GM18499 (cell line): ENCODE results near the gene ROMO1.
"Not testable (repeated sequence)": the region's sequence is repeated elsewhere in the genome, so short reads cannot be mapped to it uniquely, and the experiment has no call there.

ENCODE experiments used
- ATAC-seq: cut with Tn5 transposase; IDR thresholded peaks from one replicate; pipeline ENCODE4 v1.9.1; 2021; ENCODE audit warnings: moderate number of reproducible peaks; ENCODE audit not compliant: insufficient read depth, unreplicated experiment

Gene ROMO1

GRCh38 chr20:35680452-35681183 lies 18.6 kb upstream of the ROMO1 start:
- no peak for ATAC-seq

GRCh38 chr20:35681960-35682359 lies 17.2 kb upstream of the ROMO1 start:
- ATAC-seq, result no peak

- not testable (repeated sequence) for ATAC-seq
These were observed 13.8 kb upstream of the ROMO1 start for GRCh38 chr20:35685368-35685767.

- not testable (repeated sequence) for ATAC-seq
These were observed 12.3 kb upstream of the ROMO1 start for GRCh38 chr20:35686872-35687271.

DNA sequence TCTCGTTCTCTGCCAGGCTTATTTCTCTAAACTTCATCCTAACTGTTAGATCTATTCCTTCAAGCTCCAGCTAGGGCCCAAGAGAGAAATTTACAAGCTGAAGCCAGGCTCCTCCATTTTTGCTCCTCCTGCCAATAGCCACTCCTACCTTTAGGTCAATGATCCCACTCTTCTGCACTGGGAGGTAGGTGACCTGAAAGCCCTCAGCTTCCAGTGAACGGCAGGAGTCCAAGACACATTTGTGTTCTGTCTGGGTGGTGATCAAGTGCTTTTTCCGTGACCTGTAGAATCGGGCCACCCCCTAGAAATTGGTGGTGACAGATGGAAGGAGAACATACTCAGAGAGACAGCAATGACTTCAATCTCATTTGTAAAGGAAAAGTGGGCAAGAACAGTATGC lies 8.9 kb upstream of the ROMO1 start:
- ATAC-seq, result no peak

- no peak for ATAC-seq
These were observed 3.9 kb upstream of the ROMO1 start for GRCh38 chr20:35695245-35695749.

DNA sequence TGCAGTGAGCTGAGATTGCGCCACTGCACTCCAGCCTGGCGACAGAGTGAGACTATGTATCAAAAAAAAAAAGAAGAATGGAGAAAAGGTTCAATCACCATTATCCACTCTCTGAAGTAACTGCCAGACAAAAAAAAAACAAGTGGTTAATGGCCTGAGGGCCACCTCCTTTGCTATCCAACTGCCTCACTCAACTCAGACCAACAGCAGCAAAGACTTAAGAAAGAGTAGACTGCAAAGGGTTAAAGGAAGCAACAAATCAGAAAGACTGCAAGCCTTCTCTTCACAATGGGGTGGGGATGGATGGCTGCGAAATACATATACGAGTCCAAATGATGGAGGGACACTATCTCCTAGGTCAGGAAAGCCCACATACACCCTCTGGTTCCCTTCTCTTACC lies 3.2 kb upstream of the ROMO1 start:
- no peak for ATAC-seq

DNA sequence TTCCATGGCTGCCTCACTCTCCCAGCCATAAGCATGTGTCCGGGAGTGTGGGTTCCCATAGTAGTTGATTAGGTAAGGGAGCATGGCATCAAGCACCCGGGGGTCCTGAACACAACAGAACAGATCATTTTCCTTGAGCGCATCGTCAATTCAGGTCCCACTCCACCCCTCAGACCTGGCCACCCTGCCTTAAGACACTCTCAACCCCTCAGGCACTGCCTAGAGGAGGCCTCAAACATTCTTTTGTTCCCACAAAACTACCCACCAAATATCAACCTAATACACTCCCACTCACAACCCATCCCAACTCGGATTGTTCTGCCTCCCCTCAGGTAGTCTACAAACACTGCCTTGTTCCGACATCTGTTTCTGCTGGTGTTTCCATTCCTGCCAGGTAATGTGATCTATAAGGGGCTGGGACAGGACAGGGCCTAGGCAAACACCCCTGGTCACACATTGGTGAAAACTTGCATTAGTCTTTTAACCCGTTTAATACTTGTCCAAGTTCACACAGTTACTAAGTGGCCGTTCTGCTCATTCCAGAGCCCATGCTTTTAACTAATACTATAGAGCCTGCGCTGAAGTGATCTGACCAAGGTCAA lies 1.4 kb upstream of the ROMO1 start:
- no peak for ATAC-seq

DNA sequence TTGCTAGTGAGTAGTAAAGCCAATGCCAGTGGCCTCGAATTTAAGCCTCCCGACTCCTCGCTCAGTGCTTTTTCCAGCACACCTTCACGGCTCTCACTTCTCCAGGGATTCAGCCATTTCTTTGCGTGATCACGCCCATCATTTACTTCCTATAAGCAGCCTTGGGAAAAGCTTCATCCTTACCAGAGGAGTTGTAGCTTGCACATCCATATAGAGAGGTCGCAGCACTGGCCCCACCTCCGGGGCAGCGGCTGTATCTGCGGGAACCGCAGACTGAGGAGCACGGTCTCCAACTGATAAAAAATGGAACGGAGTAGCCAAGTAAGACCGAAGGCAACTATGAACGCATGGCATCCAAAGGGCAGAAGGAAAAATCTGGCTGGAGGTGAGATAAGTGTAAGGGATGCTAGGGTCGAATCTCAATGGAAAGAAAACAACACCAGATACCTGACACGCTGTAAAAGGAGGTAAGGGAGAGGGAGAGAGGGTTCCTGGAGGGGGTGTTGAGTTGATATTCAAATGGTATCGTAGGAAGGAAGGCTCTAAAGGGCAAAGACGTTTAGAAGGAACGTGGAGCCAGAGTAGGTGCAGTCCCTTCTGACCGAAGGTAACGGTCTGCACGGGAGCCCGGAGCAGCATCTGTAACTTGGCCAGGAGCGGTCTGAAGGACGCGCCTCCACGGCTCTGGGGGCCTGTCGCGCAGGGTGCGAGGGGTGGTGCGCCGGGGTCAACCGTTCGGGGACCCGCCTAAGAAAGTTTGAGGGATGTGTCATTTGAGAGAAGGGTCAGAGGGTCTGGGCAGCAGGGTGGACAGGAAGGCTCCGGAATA lies 693 bp upstream of the ROMO1 start:
- no peak for ATAC-seq

DNA sequence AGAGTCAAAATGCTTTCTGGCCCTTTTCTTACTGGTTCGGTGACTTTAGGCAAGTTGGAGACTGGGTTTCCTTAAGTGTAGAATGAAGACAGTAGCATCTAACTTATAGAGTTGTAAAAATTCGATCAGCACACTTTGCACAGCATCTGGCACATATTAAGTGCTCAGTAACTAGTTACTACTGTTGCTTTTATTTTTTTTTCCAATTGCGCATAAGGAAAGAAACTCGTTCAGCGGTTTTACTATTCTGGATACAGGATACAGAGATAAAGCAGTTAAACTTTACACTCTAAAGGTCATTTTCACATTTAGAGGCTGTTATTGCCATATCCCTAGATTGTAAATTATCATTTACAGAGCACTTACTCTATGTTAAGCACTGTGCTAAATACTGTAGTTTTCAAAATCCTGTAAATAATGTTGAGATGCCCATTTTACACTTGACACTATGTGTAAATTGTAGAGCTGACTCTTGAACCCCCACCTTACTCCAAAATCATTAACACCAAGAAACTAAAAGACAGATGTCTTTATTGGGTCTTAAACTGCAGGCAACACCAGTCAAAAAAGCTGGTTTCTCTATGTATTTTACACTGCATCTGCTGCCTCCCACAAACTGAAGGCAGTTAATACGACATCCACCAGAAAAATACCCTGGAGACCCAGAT lies 886 bp downstream of the ROMO1 start:
- no peak for ATAC-seq

GRCh38 chr20:35700625-35701148 lies 1.5 kb downstream of the ROMO1 start:
- no peak for ATAC-seq

GRCh38 chr20:35702051-35702823 lies 3.0 kb downstream of the ROMO1 start:
- no peak for ATAC-seq

DNA sequence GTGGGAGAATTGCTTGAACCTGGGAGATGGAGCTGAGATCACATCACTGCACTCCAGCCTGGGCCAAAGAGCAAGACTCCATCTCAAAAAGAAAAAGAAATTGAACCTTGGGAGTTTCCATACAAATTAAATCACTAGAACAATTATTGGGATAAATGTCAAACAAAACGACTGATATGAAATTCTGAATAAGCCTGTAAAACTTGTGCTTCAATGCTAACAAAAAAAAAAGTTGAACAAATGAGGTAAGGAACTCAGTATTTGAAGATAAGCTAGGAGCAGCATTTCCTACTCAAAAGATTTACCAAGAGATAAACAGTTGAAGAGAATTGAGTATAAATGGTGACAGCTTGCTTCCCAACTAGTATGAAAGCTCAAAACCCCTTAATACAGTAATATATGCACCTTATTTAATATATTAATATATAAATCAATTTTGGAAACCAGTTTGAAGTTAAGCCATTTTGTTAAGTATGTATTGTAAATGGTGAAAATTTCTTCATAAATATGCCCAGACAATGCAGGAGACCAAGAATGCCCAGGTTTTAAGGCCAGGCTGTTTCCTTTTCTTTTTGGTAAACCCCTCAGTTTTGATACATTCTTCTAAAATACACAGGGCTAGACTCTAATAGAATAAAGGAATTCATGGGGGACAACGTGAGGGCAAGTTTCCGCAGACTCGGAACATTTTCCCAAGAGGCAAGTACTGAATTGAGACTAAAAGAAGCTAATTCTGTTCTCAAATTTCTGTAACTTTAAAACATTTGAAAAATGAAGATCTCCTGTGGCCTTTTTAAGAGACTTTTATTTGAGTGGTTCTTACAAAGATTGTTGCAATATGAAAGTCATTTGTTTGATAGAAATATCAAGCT lies 3.9 kb downstream of the ROMO1 start:
- ATAC-seq, result no peak

DNA sequence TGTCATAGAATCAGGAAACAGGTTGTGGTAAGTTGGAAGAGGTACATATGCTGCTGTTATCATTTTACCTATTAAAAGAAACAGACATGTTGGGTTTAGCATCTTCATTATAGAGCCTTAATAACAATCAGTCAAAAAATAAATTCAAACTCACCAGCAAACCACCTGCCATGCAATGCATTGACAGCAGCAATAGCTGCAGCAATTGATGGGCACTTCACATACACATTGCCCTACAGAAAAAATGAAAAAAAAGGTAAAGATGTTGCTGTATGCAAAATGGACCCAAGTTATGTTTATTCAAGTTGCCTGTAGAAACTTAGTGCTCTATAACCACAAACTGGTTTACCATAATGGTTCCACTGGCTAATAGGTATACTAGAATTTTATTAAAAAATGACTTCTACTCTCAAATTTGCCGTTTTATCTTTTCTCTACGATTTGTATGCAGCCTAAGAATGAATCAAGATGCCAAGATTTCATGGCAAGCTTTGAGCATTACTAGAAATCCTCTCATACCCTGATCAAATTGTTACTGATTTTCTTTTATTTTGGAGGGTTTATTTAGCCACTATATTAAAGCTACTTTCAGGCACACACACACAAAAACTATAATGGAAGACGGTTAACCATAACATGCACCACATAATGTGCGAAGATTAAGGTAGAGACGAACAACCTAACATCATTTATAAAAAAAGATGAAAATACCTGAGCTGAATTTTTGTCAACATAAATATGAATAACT lies 5.5 kb downstream of the ROMO1 start:
- ATAC-seq, result no peak

DNA sequence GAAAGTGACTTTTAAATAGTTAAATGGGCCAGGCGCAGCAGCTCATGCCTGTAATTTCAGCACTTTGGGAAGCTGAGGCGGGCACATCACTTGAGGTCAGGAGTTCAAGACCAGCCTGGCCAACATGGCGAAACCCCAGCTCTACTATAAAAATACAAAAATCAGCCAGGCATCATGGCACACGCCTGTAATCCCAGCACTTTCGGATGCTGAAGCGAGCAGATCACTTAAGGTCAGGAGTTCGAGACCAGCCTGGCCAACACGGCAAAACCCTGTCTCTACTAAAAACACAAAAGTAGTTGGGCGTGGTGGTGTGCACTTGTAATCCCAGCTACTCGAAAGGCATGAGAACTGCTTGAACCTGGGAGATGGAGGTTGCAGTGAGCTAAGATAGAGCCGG lies 6.7 kb downstream of the ROMO1 start:
- ATAC-seq, result not testable (repeated sequence)

DNA sequence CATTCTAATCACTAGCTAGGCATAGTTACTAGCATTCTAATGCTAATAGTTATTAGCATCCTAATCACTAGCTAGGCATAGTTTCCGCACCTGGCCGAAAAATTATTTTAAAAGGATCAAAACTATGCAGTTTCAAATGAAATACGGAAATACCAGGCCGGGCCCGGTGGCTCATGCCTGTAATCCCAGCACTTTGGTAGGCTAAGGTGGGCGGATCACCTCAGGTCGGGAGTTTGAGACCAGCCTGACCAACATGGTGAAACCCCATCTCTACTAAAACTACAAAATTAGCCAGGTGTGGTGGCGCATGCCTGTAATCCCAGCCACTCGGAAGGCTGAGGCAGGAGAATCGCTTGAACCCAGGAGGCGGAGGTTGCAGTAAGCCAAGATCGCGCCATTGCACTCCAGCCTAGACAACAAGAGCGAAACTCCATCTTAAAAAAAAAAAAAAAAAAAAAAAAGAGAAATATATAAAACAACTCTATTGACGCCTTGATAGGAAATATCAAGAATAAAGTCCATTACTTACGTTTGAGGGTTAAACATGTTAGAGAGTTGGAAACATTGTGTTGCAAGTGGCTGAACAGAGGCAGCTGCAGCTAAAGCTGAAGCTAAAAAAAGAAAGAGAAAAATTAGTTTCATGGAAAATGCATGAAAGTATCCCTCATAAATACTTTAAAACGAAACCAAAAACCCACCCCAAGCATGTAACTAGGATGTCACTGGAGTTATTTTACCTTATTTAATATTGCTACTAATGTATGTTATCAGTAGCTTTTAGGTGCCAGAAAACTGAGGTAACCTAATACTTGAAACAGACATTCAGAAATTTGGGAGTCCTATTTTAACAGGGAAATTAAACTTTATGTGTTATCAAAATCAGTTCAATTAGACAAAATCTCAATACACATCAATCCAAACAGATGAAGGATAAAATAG lies 7.7 kb downstream of the ROMO1 start:
- ATAC-seq, result not testable (repeated sequence)

DNA sequence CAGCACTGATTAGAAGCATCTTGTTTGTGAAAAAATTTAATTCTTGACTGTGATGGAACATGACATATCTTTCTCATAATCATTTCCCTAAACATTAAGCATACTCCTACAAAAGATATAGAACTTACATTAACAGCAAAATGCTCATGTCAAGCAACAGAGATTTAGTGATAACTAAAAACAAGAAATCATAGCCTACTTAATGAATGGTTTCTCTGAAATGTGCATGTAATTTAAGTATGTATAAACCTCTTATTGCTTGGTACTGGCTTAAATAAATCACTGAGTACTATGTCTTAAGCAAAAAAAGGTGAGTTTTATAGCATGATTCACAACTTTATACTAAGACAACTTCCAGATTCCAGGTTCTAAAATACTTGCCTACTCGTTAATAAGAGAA lies 9.3 kb downstream of the ROMO1 start:
- no peak for ATAC-seq
